ENCODE results near the gene ACSF3.

GRCh38 chr16:89171216-89172170, 77.8 kb downstream of the ACSF3 start, which contains the start of gene CDH15:
- TF ChIP-seq ZFP30 (CRISPR knock-in tag; IDR thresholded peaks at IDR 0.05) (no peak), BACH2 (CRISPR knock-in tag; IDR thresholded peaks at IDR 0.05; ENCODE audit: borderline replicate concordance) (no peak), PATZ1 (CRISPR knock-in tag; IDR thresholded peaks at IDR 0.05; ENCODE audit: borderline replicate concordance) (no peak)

All from SK-N-SH treated with all-trans-retinoic acid at 6 μM for 48 hours (cell line).